CD4-positive, alpha-beta T cell treated with Interferon alpha-2 for 1 hour (primary cell): ENCODE data around the gene SORCS2.
"Not testable (repeated sequence)": the region's sequence is repeated elsewhere in the genome, so short reads cannot be mapped to it uniquely, and the experiment has no call there.

Experiments
- DNase-seq, 2 donors: peaks; one replicate each; pipeline ENCODE4 v3.0.0-alpha.2; 2020 to 2022

Gene SORCS2

DNA sequence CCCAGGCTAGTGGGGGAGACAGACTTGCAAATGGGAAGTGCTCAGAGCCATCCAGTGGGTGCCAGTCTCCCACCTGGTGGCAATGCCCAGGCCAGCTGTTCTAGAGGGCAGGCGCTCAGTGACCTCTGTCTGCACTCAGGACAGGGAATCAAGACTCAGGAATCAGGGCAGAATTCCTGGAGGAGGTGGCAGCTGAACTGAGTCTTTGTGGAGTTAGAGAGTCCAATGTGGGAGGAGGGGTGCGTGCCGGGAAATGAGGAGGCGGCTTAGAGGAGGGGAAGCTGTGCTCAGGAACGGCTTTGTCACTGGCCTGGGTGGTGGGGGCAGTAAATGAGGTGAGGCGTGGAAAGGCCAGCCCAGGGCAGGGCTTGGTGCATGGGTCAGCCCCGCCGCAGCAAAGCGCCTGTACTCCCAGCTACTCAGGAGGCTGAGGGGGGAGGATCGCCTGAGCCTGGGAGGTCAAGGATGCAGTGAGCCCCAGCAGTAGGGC, 31.3 kb upstream of the SORCS2 start:
- DNase-seq: no peak

DNA sequence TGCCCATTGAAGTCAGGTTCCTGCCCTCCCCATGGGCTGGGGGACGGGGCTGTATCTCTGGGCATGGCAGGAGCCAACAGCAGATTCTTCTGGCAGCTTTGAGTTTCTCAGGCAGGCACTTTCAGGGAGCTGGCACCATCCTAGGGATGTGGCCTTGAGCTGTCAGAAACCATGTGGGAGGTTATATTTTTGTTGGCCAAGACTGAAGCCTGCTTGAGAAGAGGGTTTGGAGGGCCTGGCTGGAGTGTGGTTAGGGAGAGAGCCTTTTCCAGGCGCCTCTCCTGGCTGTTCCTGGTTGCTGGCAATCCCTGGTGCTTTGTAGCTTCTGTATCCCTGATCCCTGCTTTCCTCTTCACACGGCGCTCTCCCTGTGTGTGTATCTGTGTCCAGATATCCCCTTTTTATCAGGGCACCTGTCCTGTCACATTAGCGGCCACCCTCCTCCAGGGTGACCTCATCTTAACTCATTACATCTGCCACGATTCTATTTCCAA, 30.6 kb upstream of the SORCS2 start:
- DNase-seq: no peak

- not testable (repeated sequence) for DNase-seq
These were observed 27.1 kb upstream of the SORCS2 start for GRCh38 chr4:7165056-7165873.

GRCh38 chr4:7165874-7166201, 26.5 kb upstream of the SORCS2 start:
- DNase-seq: no peak

DNA sequence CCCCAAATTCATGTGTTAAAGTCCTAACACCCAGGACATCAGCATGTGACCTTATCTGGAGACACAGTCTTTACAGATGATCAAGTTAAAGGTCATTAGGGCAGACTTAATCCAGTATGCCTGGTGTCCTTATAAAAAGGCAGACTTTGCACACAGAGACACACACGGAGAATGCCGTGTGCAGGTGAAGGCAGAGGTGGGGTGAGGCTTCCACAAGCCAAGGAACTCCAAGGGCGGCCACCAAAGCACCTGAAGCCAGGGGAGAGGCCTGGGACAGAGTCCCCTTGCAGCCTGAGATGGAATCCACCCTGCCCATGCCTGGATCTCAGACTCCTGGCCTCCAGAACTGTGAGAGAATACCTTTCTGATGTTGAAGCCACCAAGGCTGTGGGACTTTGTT, 26.1 kb upstream of the SORCS2 start:
- DNase-seq: no peak

DNA sequence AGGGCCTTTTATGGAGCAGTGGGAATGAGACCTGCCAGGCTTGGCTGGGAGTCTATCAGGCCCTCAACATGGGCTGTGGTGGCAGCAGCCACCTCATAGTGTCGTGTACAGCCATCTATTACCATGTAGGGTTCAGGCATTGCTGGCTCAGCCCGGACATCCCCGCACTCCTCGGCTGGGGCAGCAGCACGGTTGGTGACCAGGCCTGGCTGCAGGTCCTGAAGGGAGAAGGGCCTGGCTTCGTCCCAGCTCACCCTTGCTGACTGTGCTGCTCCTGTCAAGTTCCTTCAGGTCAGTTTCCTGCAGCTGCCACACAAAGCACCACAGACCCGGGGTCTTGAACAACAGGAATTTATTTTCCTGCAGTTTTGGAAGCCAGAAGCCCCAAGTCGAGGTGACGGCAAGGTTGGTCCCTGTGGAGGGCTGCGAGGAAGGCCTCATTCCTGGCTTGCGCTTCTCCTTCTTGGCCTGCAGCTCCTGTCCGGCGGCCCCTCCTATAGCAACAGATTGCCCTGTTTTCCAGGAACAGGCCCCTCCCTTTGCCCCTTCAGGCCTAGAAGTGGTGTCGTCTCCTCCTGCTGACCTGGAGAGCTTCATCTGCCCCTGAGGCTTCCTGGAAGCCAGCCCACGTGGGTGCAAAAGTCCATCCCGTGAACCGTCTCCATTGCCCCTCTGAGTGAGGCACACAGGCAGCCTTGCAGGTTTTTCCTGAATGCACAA, 25.2 kb upstream of the SORCS2 start:
- DNase-seq: no peak

DNA sequence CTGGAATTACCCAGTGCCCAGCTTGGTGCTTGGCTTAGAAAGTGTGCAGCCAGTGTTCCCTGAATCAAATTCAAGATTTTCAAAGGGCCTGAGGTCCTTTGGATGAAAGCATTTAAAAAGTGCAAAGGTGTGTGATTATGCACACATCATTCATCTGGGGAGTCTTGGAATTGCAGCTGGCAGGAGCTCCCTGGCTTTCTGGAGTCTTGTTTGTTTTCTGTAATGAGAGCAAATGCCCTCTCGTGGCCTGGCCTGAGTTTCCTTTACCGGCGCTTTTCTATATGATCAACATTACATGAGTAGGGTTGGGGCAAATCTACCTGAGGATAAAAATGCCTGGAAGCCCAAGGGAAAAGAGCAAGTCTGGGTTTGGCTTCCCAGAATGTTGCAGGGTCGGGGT, 24.6 kb upstream of the SORCS2 start:
- no peak for DNase-seq

DNA sequence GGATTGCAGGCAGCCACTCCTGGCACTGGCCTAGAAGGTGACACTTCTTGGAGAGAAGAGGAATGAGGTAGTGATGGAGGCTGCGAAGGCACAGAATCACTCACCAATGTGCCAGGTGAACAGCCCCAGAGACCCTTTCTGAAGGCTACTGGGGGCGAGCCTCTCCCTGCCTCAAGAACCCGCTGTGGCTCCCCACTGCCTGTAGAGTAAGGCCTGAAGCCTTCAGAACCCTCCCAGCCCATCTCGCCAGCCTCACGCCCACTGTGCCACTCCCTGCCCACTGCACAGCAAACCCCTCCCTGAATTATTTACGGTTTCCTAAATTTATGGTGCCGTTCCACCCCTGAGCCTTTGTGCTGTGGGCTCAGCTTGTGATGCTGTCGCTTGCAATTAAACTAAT, 24.2 kb upstream of the SORCS2 start:
- no peak for DNase-seq

- no peak for DNase-seq
These were observed 23.2 kb upstream of the SORCS2 start for GRCh38 chr4:7169134-7169533.

GRCh38 chr4:7170012-7170411, 22.3 kb upstream of the SORCS2 start:
- no peak for DNase-seq

DNA sequence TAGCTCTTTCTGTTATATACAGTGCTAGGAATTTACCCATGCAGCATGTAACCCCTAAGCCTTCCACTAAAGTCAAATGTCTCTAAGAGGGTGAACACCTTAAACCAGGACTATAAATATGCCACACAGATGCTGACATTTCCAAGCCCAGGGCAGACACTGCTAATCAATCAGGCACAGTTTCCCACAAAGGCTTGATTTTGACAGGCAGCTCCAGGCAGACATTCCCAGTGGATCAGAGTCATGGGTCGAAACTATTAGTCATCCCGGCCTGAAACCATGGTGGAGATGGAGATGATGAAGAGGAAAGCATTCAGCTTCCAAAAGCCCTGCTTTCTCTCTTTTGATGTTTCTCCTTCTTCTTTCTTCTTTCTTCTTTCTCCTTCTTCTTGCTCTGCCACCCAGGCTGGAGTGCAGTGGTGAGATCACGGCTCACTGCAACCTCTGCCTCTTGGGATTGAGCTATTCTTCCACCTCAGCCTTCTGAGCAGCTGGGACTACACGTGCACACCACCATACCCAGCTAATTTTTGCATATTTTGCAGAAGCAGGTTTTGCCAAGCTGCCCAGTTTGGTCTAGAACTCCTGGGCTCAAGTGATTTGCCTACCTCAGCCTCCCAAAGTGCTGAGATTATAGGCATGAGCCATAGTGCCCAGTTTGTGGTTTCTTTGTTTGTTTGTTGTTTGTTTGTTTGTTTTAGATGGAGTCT, 21.0 kb upstream of the SORCS2 start:
- DNase-seq: no peak

- no peak for DNase-seq
These were observed 19.8 kb upstream of the SORCS2 start for GRCh38 chr4:7172508-7172907.

- DNase-seq: no peak
These were observed 19.4 kb upstream of the SORCS2 start for GRCh38 chr4:7172946-7173345.

- no peak for DNase-seq
These were observed 18.4 kb upstream of the SORCS2 start for GRCh38 chr4:7173841-7174449.

DNA sequence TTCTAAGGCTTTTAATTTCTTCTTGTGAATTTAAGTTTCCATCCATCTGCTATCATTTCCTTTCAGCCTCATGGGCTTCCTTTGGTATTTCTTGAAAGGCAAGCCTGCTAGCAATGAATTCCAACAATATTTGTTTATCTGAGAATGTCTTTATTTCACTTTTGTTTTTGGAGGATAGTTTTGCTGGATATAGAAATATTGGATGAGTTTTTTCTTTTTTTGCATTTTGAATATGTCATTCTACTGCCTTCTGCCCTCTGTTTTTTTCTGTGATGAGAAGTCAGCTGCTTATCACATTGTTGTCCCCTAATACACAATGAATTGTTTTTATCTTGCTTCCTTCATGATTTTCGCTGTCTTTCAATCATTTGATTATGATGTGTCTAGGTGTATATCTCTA, 13.2 kb upstream of the SORCS2 start:
- DNase-seq: no peak

GRCh38 chr4:7180938-7181337, 11.4 kb upstream of the SORCS2 start:
- DNase-seq: no peak

DNA sequence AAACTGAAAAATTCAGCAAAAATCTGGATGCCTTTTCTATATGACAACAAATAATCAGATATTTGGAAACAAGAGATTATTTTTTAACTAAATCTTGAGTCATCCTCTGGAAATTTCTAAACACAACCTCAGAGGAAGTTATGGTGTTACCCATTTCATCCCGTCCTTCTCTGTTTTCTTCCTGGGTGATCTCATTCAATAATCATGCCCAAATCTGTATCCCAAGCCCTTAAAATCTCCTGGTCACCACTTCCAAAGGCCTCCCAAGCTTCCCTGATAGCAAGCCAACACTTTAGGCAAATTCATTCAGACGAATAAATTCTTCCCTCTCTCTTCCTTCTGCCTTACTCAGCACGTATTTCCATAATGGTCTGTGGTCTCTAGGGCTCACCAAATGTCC, 9.7 kb upstream of the SORCS2 start:
- DNase-seq: no peak

GRCh38 chr4:7183161-7183560, 9.2 kb upstream of the SORCS2 start:
- no peak for DNase-seq

DNA sequence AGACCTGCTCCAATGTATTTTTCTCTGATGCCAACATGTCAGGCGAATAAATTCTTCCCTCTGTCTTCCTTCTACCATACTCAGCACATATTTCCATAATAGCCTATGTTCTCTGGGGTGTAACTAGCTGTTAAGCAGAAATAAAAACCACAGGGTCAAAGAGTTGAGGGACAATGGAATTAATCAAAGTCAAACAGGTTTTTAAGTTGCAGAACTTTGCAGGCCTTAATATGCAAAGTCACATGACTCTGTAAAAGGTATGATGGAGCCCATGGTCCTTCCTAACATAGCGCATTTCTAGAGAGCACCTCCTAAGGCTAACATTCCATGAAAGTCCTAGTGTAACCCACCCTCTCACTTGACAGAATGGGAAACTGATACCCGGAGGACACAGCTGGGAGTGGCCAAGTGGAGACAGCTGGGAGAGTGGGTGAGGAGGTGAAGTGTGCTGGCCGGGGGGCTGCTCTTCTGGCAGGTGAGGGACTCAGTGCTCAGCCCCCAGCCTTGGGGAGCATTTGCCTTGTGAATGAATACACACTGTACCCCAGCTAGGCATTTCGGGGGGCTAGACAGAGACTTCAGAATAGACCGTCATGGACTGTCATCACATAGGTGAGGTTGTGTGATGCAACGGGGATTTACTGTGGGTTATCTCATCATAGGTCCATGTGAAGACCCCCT, 8.4 kb upstream of the SORCS2 start:
- no peak for DNase-seq

- DNase-seq: no peak
These were observed 6.8 kb upstream of the SORCS2 start for GRCh38 chr4:7185487-7186030.

DNA sequence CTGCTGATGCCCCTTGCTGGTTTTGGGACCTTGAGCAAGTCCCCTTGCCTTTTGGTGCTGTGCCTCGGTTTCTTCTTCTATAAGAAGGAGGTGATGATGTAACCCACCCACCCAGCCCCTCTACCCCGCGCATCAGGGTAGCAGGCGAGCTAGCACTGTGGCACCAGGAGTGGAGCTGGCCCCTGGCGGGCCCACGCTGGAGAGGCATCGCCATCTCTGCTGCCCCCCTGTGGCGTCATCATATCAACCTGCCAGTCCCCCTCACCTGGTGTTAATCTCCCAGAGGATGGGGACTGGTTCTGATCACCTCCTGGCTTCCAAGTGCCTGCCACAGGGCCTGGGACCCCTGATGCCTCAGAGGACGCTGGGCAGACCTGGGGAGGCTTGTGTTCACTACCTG, 6.3 kb upstream of the SORCS2 start:
- DNase-seq: no peak

DNA sequence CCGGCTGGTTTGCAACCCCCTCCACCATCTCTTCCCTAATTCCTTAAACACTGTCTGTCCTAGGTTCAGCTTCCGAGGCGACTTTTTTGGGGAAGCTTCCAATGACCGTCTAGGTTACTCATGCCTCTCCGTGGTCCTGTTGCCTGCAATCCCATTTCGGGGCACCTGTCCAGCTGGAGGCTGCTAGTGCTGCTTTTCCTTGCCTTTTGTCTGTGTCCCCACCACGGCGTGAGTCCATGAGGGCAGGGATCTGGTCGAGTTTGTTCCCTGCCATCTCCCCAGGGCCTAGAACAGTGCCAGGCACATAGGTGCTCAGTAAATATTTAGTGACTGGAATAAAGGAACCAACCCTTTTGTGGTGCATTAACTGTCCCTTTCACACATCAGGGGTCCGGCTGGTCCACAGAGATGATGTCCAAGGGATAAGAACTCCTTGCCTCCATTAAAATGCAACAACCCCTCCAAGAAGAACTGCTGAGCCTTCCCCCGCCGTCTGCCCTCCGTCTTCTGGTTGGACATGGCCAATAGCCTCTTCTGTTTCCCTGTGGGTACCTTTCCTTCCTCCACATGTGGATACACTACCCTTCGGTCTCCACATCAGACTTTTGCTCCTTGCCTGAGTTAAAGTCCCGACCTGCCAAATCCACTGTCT, 5.7 kb upstream of the SORCS2 start:
- DNase-seq: no peak
